Activated naive CD4-positive, alpha-beta T cell treated with Interleukin-2 at 50 U/mL for 16 hours (primary cell): ENCODE results near the gene DYNLT1.
A peak's percentile ranks its signal among the peaks of the same experiment; 100 is the strongest.
"Not testable (repeated sequence)": the region's sequence is repeated elsewhere in the genome, so short reads cannot be mapped to it uniquely, and the experiment has no call there.

Experiments
- DNase-seq: peaks from one replicate; pipeline ENCODE4 v3.0.0-alpha.2; 2020

DYNLT1 gene

DNA sequence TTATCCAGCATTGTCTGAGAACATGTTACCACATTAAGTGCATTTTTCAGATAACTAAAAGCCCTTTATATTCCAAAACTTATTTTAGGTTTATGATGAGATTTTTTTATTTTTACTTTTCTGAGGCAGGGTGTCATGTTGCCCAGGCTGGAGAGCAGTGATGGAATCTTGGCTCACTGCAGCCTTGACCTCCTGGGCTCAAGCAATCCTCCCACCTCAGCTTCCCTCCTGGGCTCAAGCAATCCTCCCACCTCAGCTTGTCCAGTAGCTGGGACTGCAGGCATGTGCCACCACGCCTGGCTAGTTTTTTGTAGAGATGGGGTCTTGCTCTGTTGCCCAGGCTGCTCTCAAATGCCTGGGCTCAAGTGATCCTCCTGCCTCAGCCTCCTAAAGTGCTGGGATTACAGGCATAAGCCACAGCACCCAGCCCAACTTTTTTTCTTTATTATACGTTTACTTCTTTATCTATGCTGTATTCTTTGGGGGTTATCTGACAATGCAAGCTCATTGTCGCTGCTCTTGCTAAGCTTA lies 6.2 kb downstream of the DYNLT1 start:
- no peak for DNase-seq

DNA sequence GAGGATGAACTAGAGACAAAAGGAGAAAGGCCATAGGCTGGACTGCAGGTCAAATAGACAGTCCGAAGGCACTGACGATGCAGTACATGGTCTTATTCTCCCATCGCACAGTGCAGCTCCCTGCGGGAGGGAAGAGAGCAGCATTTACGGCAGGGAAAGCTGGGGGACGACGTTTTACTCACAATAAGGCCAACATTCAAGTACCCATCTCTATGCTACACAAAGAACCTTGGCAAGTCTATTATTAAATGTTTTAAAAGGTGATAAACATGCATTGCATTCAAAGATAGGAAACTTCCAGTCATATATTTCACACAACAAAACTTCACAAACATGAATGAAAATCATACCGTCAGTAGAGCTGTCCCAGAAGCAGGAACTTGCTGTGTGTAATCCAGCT lies 7.8 kb downstream of the DYNLT1 start:
- no peak for DNase-seq

DNA sequence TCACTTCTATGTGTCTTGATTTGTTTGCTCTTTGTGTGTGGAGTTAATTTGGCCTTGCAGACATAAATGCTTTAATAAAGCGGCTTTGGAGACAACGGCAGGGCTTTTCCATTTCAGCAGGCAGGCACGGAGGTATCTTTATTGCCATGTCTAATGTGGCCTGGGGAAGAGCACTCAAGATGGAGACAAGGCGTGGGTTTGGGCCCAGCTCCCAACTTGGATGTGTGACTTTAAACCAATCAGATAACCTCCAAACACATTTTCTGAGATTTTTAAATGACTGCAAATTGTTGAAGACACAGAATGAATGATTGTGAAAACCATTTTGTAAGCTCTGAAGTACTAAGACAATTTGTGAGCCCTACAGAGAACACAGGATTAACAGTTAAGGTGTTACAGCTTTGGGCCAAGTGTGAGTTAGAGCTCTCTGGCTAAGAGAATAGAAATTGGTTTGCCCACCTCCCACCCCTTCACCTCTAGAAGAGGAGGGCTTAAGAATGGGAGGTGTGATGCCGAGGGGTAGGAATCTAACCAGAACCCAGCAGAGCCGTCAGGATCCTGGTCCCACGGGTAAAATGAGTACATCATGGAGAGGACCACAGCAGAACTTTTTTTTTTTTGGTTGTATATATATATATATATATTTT lies 9.0 kb downstream of the DYNLT1 start:
- no peak for DNase-seq

DNA sequence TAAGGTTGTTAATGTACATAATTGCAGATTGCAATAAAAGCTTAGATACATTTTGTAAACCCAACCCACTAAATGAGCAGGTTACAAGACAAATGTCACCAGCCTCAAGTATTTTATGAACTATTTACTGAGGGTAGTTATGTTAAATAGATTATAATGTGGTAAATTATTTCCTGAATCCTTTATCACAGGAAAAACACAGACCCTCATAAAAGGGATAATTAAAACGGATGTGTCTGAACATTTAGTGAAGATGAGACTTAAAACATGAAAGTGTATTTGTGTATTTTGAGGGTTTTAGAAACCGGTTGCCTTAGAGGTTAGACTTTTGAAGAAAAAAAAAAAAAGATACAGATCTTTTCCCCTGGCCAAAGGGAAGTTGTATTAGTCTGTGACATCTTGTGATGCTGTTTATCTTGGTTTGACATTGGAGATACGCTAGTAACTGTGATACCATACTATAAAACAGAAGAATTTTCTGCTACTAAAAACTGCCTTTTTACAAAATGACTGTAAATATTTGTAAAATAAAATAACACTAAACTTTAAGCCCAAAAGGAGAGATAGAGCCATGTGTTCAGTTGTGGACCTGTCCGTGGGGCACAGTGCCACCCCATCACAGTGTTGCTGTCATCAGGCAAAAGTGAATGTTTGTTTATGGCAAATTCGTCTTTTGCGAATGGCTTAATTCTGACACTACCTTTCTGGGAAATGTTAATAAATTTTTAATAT lies 9.7 kb downstream of the DYNLT1 start:
- DNase-seq, result no peak

DNA sequence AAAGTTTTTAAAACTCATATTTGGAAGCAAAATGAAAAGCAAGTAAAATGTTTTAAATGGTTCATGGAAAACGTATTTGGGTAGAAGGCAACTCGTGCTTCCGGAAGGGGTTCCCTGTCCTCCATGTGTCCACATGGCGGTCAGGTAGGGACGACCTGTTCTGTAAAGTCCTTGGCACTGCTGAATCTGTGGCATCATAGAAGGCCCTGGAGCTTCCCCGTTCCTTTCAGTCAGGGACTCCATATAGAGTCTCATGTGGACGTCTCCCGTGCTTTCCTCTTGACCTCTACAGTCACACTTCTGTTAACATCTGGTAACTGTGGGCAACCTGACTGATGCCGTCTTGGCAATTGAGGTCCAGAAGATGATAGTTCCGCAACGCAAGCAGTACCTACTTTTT lies 11.4 kb downstream of the DYNLT1 start:
- no peak for DNase-seq

DNA sequence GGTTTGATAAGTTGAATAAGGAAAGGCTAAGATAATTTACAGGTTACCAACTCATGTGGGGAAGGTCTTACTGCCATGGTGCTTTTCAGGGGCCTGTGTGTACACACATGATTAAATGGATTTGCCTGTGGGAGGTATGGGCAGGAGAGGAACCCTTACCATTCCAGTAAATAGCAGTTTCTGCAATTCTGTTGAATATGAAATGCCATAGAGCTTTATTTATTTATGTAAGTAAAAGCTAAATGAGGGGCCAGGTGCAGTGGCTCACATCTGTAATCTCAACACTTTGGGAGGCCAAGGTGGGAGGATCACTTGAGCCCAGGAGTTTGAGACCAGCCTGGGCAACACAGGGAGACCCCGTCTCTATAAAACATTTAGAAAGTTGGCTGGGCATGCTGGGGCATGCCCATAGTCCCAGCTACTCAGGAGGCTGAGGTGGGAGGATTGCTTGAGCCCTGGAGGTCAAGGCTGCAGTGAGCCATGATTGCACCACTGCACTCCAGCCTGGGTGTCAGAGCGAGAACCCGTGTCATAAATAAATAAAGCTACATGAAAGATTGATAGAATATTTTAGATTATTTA lies 11.9 kb downstream of the DYNLT1 start:
- not testable (repeated sequence) for DNase-seq

DNA sequence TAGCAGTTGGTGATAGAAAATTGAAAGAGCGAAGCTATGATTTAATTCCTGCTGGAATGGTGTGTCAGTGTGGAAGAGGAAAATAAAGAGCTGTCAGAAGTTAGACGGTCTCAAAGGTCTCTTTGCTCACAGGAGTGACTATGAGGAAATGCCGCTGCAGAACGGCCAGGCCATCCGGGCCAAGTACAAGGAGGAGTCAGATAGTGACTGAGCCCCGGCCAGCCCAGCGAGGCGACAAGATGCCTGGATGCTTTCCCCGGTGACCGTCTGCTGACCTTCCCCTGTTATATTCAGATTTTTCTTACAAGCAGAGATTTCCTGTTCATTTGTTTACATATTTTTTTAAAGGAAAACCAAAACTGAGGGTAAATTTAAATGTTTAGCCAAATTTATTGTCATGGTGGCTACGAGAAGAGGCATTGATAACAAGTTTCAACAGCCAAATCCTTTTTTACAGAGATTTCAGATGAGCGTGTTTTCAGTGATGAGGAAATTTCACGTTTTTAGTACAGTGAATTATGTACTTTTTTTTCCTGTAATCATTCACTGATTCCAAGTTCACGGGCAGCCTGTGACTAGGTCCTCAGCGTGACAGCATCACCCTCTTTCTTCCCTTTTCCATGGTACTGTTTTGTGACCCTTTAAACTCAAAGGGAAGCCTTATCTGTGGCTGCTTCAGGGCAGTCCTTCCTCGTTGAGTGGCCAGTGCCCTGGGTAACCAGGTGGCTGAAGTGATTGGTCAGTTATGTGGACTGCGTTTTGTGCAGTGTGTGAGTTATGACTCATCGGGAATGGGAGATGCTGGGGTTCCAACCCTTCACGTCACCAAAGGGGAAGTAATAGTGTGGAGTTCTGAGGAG lies 12.6 kb downstream of the DYNLT1 start:
- DNase-seq, result no peak

DNA sequence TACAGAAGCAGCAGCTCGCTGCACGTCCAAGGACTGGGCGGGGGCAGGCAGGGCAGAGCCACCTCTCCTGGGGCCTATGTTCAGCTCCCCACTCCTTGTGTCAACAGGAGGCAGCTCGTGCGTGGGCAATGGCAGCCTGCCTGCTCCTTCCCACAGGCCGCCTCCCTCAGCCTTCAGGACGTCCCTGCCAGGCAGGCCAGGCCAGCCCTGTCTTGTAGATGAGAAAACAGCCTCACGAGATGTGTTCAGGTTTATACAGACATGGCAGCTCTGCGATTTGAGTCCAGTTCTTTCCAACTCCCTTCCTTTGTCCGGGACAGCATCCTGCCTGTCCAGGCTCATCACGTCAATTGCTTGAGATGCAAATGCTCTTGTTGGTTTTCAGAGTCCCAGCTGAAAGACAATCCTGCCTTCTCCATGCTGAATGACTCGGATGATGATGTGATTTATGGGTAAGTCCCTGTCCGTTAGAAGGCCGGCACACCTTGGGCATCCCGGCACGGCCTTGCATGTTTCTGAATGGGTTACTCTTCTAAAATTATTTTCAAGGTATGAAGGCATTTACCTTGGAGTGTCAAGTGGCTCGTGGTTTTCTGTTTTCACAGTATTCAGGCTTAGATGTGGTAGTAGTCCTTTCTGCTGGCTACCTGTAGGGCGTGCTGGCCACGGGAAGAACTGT lies 13.5 kb downstream of the DYNLT1 start:
- DNase-seq, result no peak

DNA sequence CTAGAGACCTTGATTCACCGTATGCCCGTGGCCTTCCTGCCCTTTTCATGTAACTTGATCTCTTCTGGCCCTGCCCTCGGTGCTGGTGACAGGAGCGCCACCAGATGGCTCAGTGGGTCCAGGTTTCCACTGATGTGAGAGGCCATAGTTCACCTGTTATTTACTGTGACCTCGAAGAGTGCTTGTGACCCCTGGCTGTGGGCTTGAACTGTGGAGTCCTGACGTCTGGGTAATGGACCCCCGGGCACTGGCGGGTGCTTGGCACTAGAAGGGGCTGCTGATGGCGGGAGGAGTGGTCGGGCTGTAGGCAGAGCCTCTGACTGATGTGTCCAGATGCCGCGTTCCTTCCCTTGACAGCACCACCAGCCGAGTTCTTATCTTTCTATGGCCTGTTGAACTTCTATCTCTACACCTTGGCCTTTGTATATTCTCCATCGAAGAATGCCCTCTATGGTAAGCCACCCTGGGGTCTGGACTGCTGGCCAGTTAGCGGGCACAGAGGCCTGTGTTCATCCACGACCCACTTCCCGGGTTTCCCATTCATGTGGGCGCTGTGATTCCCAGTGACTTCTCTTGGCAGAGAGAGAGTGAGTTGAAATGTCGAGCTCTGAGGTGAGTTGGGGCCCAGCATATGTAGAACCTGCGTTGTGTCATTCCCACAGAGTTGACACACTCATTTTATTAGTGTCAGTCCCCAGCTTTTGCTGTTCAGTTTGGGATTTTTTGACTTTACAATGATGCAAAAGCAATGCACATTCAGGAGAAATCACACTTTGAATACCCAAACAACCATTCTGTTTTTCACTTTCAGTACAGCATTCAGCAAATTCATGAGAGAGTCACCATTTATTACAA lies 14.9 kb downstream of the DYNLT1 start:
- DNase-seq, result peak; percentile 32

DNA sequence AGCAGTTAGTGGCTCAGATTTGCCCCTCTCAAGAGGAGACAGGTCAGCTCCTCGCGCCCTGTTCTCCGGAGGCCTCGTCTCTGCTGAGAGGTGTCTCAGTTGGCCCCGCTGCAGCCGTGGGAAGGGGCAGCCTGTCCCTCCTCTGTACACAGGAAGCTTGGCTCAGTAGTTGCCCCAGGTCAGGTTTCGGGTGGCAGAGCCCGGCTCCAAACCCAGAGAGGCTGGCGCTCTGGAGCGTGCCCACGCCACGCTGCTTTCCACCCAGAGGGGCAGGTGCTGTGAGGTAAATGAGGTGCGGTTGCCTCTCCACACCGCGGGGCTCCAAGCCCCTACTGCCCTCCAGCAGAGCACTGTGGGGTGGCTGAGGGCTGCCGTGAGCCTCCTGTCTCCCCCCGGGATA lies 16.0 kb downstream of the DYNLT1 start:
- no peak for DNase-seq

DNA sequence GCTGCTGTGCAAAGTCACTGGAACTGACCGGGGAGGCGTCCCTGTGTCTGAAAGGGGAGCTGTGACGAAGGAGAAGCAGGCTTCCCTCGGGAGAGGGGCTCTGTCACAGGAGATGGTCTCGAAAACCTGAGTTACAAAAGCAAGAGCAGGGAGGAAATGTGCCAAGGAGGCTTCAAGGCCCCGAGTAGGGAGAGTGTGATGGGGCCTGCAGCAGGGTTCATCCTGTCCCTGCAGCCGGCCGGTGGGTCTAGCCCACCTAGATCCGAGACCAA lies 16.7 kb downstream of the DYNLT1 start:
- DNase-seq, result no peak

DNA sequence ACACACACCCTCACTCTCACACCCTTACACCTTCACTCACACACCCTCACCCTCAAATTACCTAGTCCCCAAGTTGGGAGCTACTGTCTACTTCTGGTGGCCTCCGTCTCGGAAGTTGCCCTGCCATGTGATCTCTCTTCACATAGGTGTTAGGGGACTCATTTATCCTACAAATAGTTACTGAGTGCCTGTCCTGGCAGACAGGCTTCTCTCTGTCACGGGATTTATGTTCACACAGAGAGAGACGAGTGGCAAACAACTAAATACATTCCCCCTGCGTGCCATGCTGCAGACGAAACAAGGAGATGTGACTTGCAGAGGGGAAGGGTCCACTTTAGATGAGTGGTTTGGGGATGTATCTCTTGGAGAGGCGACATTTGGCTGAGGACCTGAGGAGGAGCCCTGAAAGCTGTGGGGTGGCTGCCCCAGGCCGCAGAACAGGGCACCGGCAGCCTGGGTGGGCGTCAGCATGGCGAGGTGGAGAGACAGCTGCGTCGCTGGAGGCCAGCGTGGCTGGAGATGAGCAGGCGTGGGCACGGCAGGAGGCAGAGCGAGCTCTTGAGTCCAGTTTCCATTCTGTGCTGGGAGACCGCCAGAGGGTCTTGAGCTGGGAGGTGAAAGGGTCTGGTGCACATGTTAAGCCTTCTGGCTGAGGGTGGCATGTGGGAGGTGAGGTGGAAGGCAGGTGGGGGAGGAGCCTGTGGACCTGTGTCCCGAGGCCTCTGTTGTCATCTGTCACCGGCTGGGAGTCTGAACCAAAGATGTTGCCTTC lies 17.2 kb downstream of the DYNLT1 start:
- DNase-seq, result no peak

DNA sequence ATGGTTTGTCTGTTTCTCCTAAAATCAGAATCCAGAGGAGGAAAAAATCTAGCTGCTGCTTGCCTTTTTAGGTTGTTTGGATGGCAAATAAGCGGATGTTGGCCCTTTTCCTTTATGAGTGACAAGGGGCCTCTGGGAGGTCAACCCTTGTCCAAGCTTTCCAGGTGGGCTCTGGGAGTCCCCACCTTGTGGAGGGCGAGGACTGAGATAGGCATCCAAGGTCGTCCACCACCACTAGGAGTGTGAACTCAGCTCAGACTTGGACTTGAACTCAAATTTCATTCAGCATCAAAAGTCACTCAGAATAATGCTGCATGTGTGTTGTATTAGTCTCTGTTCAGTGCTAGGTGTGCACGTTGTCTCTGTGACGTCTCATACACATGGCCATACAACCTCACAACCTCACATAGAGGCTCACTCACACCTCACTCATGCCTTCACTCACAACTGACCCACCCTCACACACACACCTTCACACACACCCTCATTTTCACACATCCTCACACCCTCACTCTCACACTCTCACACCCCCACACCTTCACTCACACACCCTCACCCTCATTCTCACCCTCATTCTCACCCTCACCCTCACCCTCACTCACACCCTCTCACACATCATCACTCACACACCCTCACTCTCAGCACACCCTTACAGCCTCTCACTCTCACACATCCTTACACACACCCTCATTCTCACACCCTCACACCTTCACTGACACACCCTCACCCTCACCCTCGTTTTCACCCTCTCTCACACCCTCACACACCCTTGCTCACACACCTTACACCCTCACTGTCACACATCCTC lies 18.0 kb downstream of the DYNLT1 start:
- no peak for DNase-seq

DNA sequence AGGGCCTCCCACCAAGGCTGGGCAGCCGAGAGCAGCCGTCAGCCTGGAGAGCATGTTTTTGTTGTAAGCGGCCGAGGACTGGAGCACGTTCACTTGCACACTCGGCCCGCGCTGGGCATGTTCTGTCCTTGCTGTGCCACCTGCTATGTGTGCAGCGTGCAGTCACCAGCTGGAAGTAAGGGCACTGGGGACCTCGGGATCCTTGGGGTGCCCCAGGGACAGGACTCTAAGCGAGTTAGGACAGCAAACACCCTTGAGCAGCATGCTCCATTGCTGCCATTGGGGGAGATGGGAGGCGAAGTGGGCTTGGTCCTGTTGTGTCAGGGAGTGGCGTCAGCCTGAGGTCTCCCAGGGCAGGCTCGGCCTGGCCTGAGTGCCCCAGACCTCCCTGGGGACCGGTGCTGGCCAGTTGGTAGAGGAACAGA lies 18.6 kb downstream of the DYNLT1 start:
- DNase-seq, result no peak

DNA sequence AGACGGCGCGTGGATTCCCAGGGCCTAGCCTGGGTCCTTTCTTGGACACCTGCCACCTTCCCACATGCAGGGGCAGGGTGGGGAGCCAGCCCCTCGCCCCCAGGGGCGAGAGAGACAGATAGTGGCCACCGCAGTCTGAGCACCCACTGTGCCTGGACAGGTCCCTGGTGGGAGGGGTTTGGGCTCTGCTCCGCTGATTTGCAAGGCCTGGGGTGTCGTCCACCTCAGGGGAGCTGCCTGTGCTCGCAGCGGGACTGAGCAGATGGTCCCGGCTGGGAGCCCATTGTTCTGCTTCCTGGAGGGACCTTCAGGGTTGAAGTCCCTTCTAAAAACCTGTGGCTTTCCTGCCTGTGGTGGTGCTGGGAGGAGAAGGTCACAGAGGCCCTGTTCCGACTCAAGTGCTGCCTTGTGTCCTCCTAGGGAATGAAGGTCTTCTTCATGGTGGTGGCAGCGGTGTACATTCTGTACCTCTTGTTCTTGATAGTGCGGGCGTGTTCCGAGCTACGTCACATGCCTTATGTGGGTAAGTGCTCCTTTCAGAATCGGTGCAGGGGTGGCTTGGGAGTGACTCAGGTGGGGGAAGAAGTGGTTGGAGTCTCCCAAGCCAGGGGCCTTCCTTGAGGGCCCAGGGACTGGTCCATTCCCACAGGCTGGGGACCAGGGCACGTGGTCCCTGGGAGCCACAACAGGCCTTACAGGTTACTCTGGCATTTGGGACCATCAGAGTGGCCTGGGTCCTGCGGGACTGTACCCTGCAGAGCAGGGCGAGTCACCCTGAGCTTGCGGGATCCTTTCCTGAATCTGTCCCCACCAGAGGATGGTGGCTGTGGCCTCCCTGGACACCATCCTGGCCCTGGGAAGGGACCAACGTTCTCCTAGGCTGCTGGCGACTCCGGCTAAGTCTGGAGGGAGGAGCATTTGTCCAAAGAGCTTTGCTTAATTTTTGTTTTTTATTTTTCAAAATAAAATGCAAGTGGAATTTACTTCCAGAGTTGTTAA lies 19.6 kb downstream of the DYNLT1 start:
- DNase-seq, result no peak

DNA sequence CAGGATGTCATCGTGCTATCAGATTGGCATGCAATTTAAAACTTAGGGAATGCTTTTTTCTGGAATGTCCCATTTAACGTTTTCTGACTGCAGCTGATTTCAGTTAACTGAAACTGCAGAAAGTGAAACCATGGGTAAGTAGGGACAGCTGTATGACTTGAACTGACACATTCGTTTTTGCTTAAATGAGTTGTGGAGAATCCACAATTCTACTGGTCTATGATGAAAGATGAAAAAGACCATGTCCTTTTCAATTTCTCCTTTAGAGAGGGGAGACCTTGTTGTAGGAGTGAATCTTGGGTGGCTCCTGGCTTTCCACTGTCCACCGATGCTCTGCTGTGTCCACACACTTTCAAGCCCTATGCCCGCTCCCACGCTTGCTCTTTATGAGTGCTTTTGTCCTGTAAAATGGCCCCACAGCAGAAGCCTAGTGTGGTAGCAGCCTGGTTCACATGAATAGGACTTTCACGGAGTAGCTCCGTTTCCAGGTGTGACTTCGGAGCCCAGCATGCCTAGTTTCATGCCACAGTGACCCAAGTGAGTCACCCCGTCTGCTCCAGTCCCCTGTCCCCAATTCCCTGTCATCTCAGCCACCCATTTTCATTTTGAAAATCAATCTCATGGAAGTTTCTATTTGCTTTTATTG lies 21.9 kb downstream of the DYNLT1 start:
- no peak for DNase-seq

DNA sequence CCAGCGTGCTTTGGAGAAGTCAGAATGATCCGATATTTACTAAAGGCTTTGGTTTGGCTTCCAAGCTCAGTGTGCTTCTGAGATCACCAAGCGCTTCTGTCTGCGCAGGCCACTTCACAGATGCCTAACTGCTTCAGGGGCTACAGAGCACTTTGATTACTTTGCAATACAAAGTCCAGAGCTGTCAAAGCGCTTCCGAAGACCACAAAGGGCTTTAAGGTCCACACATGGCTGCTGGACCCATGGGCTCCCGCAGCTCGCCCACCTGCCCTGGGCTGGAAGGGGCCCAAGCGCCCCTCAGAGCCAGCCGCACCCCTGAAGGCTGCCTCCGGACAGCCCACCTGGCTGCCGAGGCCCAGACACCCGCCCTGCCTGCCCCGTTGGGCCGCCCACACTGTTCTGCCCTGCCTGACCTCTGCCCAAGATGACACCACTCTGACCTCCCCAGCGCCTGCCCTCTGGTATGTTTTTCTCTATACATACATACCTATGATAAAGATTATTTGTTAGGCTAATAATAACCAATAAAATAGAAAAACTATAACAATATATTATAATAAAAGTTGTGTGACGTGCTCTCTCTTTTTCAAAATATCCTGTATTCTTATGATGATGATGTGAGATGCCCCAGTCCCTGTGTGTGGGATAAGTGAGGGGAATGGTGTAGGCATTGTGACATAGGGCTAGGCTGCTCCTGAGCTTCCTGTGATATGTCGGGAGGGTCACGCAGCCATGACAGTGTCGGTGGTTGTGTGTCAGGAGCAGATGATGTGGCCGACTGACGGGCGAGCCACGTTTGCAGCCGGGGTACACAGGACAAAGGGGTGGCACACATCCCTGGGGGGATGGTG lies 22.6 kb downstream of the DYNLT1 start:
- DNase-seq, result no peak
